HCT116 (cell line): ENCODE data around the gene SCGB1D2. TPM values are rescaled to one million over a fixed set of nuclear protein-coding genes. Genes with fewer than 3 reads are reported as not detected.

Source experiments
- ATAC-seq: fragments of 200-7000 bp; cut with Tn5 transposase; 2 replicates; pipeline ENCODE4 v1.9.1; 2020; ENCODE audit warnings: mild to moderate bottlenecking, moderate library complexity
- BruUV-seq: library from RNA; stranded (reverse); fragments of 400-500 nt; replicated peaks from 2 replicates; lab custom pipeline; 2021; lab: Mats Ljungman, UMichigan
- CTCF ChIA-PET: fragments of 300-600 bp; sonication (Branson Sonifier 250); formaldehyde crosslinking; loops from one replicate; lab custom pipeline; 2021; ENCODE audit warnings: antibody characterized with exemption; lab: Charles Lee
- POLR2A ChIA-PET: fragments of 300-600, 350-600 bp; sonication (Branson Sonifier 250); formaldehyde crosslinking; loops from one replicate; lab custom pipeline; 2021; ENCODE audit warnings: antibody characterized with exemption; lab: Charles Lee
- RAD21 ChIA-PET, 2 experiments: fragments of 300-600 bp; sonication (Branson Sonifier 250); formaldehyde crosslinking; loops; one replicate each; lab custom pipeline; 2023; ENCODE audit warnings: low total read pairs in 2 of 2; ENCODE audit not compliant: uncharacterized antibody in 2 of 2, unreplicated experiment in 2 of 2, low non-redundant PET in 1 of 2; lab: Charles Lee
- DNase-seq: peaks from one replicate; pipeline ENCODE4 v3.0.0-alpha.2; 2010; ENCODE audit warnings: low read depth, low spot score
- H2AFZ ChIP-seq: fragments of 200-600 bp; shearing (Covaris generic), sonication (generic); 2 replicates; pipeline ENCODE4 v1.6.1; 2017; ENCODE audit warnings: low read depth, mixed run types, mixed read lengths, antibody characterized with exemption, low read length; ENCODE audit not compliant: poor library complexity, severe bottlenecking
- H3K27ac ChIP-seq: 2 replicates; pipeline ENCODE4 v1.5.1; 2012; ENCODE audit warnings: low read depth, low read length
- H3K27me3 ChIP-seq: fragments of 200-600 bp; sonication (generic); 2 replicates; pipeline ENCODE4 v1.6.1; 2016; ENCODE audit warnings: mixed run types, low read length, mixed read lengths; ENCODE audit not compliant: insufficient read depth
- H3K36me3 ChIP-seq, 2 experiments: fragments of 200-500 bp in 1 of 2; fragments of 200-600 bp in 1 of 2; sonication (Bioruptor generic) in 1 of 2; sonication (generic) in 1 of 2; 2 replicates each; pipeline versions ENCODE4 v1.5.1 to v1.6.1; 2014 to 2016; ENCODE audit warnings: low read length in 2 of 2, inconsistent platforms in 1 of 2, mixed read lengths in 1 of 2, mixed run types in 1 of 2; ENCODE audit not compliant: insufficient read depth in 2 of 2, control insufficient read depth in 1 of 2
- H3K4me1 ChIP-seq, 2 experiments: fragments of 200-600 bp in 1 of 2; sonication (generic) in 1 of 2; 2 replicates each; pipeline versions ENCODE4 v1.5.1 to v1.6.1; 2012 to 2017; ENCODE audit warnings: low read length in 2 of 2, inconsistent platforms in 1 of 2, mild to moderate bottlenecking in 1 of 2, mixed read lengths in 1 of 2, mixed run types in 1 of 2, moderate library complexity in 1 of 2; ENCODE audit not compliant: insufficient read depth in 2 of 2, control insufficient read depth in 1 of 2
- H3K4me2 ChIP-seq: fragments of 200-600 bp; sonication (generic); 2 replicates; pipeline ENCODE4 v1.6.1; 2017; ENCODE audit warnings: mixed run types, low read length, mixed read lengths
- H3K4me3 ChIP-seq, 2 experiments: fragments of 200-600 bp in 1 of 2; sonication (generic) in 1 of 2; replicated peaks in 1 of 2; 2 replicates each; pipeline ENCODE4 v1.5.1; 2011 to 2016; ENCODE audit warnings: low read length in 2 of 2, control low read depth in 1 of 2, low read depth in 1 of 2, mild to moderate bottlenecking in 1 of 2, mixed read lengths in 1 of 2, mixed run types in 1 of 2
- H3K79me2 ChIP-seq: fragments of 200-600 bp; sonication (generic); 2 replicates; pipeline ENCODE4 v1.6.1; 2017; ENCODE audit warnings: mild to moderate bottlenecking, mixed run types, low read length, moderate library complexity, mixed read lengths; ENCODE audit not compliant: insufficient read depth
- H3K9ac ChIP-seq: fragments of 200-600 bp; sonication (generic); 2 replicates; pipeline ENCODE4 v1.6.1; 2016; ENCODE audit warnings: low read length, mixed read lengths
- H3K9me2 ChIP-seq: fragments of 200-600 bp; sonication (generic), shearing (Covaris generic); 2 replicates; pipeline ENCODE4 v1.6.1; 2017; ENCODE audit warnings: mixed run types, mild to moderate bottlenecking, moderate library complexity; ENCODE audit not compliant: insufficient read depth
- H3K9me3 ChIP-seq, 2 experiments: fragments of 200-500 bp in 1 of 2; fragments of 200-600 bp in 1 of 2; sonication (Bioruptor generic) in 1 of 2; sonication (generic) in 1 of 2; 2 replicates each; pipeline ENCODE4 v1.6.1; 2014 to 2017; ENCODE audit warnings: low read length in 2 of 2, mixed read lengths in 2 of 2, inconsistent platforms in 1 of 2, low read depth in 1 of 2, mild to moderate bottlenecking in 1 of 2, mixed run types in 1 of 2, moderate library complexity in 1 of 2; ENCODE audit not compliant: control insufficient read depth in 1 of 2, insufficient read depth in 1 of 2
- H4K20me1 ChIP-seq: fragments of 200-600 bp; sonication (generic), shearing (Covaris generic); 2 replicates; pipeline ENCODE4 v1.6.1; 2017; ENCODE audit warnings: mixed run types, mild to moderate bottlenecking, moderate library complexity; ENCODE audit not compliant: insufficient read depth
- ATF3 ChIP-seq: IDR thresholded peaks from 2 replicates; pipeline ENCODE4 v1.6.1; 2012
- CBX3 ChIP-seq: IDR thresholded peaks from 2 replicates; pipeline ENCODE4 v1.6.1; 2012; ENCODE audit warnings: low read depth
- CTCF ChIP-seq, 3 experiments: fragments of 200-600 bp in 1 of 3; sonication (generic) in 1 of 3; IDR thresholded peaks in 2 of 3; conservative IDR thresholded peaks in 1 of 3; 2 replicates each; pipeline ENCODE4 v1.5.1; 2012 to 2017; ENCODE audit warnings: low read depth in 2 of 3, low read length in 2 of 3, antibody characterized with exemption in 1 of 3, borderline replicate concordance in 1 of 3, control low read depth in 1 of 3, mild to moderate bottlenecking in 1 of 3, mixed read lengths in 1 of 3, mixed run types in 1 of 3, moderate library complexity in 1 of 3; ENCODE audit not compliant: insufficient read depth in 1 of 3
- ELF1 ChIP-seq: IDR thresholded peaks from 2 replicates; pipeline ENCODE4 v1.6.1; 2012; ENCODE audit warnings: low read depth, borderline replicate concordance
- EZH2 ChIP-seq: fragments of 200-600 bp; sonication (generic); IDR thresholded peaks from 2 replicates; pipeline ENCODE4 v1.6.1; 2017; ENCODE audit warnings: antibody characterized with exemption, mixed run types
- FOSL1 ChIP-seq: IDR thresholded peaks from 2 replicates; pipeline ENCODE4 v1.6.1; 2012; ENCODE audit warnings: low read depth
- JUND ChIP-seq: IDR thresholded peaks from 2 replicates; pipeline ENCODE4 v1.6.1; 2012
- MAX ChIP-seq: IDR thresholded peaks from 2 replicates; pipeline ENCODE4 v1.6.1; 2012
- POLR2A ChIP-seq: IDR thresholded peaks from 2 replicates; pipeline ENCODE4 v1.7.0; 2011; ENCODE audit warnings: borderline replicate concordance; ENCODE audit not compliant: insufficient read depth, insufficient read length; ENCODE audit errors: extremely low read depth
- POLR2AphosphoS5 ChIP-seq: IDR thresholded peaks from 2 replicates; pipeline ENCODE4 v1.6.1; 2011; ENCODE audit warnings: mild to moderate bottlenecking, low read depth, low read length, moderate library complexity
- RAD21 ChIP-seq: IDR thresholded peaks from 2 replicates; pipeline ENCODE4 v1.6.1; 2012; ENCODE audit warnings: low read depth, mild to moderate bottlenecking
- REST ChIP-seq: IDR thresholded peaks from 2 replicates; pipeline ENCODE4 v1.6.1; 2012; ENCODE audit warnings: low read depth
- SIN3A ChIP-seq: IDR thresholded peaks from 2 replicates; pipeline ENCODE4 v1.6.1; 2012; ENCODE audit warnings: low read depth
- SP1 ChIP-seq: IDR thresholded peaks from 2 replicates; pipeline ENCODE4 v1.6.1; 2012; ENCODE audit warnings: low read depth
- SRF ChIP-seq: IDR thresholded peaks from 2 replicates; pipeline ENCODE4 v1.6.1; 2012; ENCODE audit warnings: low read depth
- TCF7L2 ChIP-seq: IDR thresholded peaks from 2 replicates; pipeline ENCODE4 v1.7.0; 2011; ENCODE audit warnings: borderline replicate concordance, inconsistent platforms; ENCODE audit not compliant: insufficient read depth, insufficient read length; ENCODE audit errors: extremely low read depth
- YY1 ChIP-seq: IDR thresholded peaks from 2 replicates; pipeline ENCODE4 v1.6.1; 2011; ENCODE audit warnings: low read length, low read depth, moderate library complexity, mild to moderate bottlenecking; ENCODE audit not compliant: insufficient replicate concordance; ENCODE audit errors: extremely low read depth
- ZFX ChIP-seq: fragments of 450-650 bp; IDR thresholded peaks from 2 replicates; pipeline ENCODE4 v1.6.1; 2017
- ZNF274 ChIP-seq: fragments of 200-500 bp; sonication (Bioruptor generic); IDR thresholded peaks from 2 replicates; pipeline ENCODE4 v1.6.1; 2014; ENCODE audit warnings: mild to moderate bottlenecking, low read depth, low read length, inconsistent platforms
- intact Hi-C: fragments of 100-400 bp; cut with micrococcal nuclease; formaldehyde crosslinking; loops from 2 replicates; pipeline ENCODE4 v1.10.0; 2022
- total RNA-seq: library from RNA; stranded (reverse); gene quantifications from one replicate; pipeline ENCODE4 v1.2.1, GENCODE V29; 2021; ENCODE audit not compliant: unreplicated experiment

The SCGB1D2 gene
- total RNA-seq, 1 experiment from 2014 or later: not detected

- H3K9me3 ChIP-seq: no peaks in the 10 kb centered on the region
- DNase-seq: no peak
- H3K9ac ChIP-seq: no peak overlapping the region
- H3K27me3 ChIP-seq: peaks cover 4% of the 10 kb centered on the region; the same call in 1 of the 2 replicates
- no peak for ATAC-seq
- no TSS peak for BruUV-seq
- H3K36me3 ChIP-seq: no peaks in the 10 kb centered on the region
- H3K79me2 ChIP-seq: no peaks in the 10 kb centered on the region
- no peaks in the 10 kb centered on the region for H4K20me1 ChIP-seq
- CTCF ChIA-PET: no interaction called here
- RAD21 ChIA-PET: no interaction called here
- POLR2A ChIA-PET: no interaction called here
- H2AFZ ChIP-seq: no peak overlapping the region
- no peak overlapping the region for H3K27ac ChIP-seq
- no peak overlapping the region for H3K4me2 ChIP-seq
- TF ChIP-seq ELF1 (no peak), SIN3A (no peak), CTCF (IDR thresholded peaks at IDR 0.05 in 2 of 3, conservative IDR thresholded peaks at IDR 0.05 in 1 of 3; ENCODE audit: borderline replicate concordance in 1 of 3, insufficient read depth in 1 of 3, low read depth in 2 of 3, low read length in 2 of 3) (no peak), POLR2A (no peak), JUND (no peak), ATF3 (no peak), SRF (no peak), ZFX (no peak), SP1 (no peak), ZNF274 (no peak), FOSL1 (no peak), EZH2 (no peak), POLR2AphosphoS5 (no peak), REST (no peak), TCF7L2 (no peak), RAD21 (no peak), MAX (no peak), CBX3 (no peak), YY1 (no peak)
- no peaks in the 10 kb centered on the region for H3K9me2 ChIP-seq
- intact Hi-C loops: no loop called here
- H3K4me1 ChIP-seq: no peaks in the 10 kb centered on the region
- no peak overlapping the region for H3K4me3 ChIP-seq
These were observed 37.6 kb upstream of the SCGB1D2 start for GRCh38 chr11:62204430-62204829.
